Pulmonary artery endothelial cell (primary cell): ENCODE measurements around the gene ZMIZ1. TPM values are rescaled to one million over a fixed set of nuclear protein-coding genes. Genes with fewer than 3 reads are reported as not detected.

ENCODE experiments used
- DNase-seq: peaks from one replicate; pipeline ENCODE4 v3.0.0-alpha.2; 2011; ENCODE audit warnings: low read depth, low spot score
- total RNA-seq: library from RNA; depleted of rRNA; stranded (reverse); fragments of >200 nt; gene quantifications from 2 replicates; pipeline ENCODE4 v1.2.3, GENCODE V29; 2014

ZMIZ1 gene
- total RNA-seq, 1 donor from 2014 or later, result 9.3 TPM

DNA sequence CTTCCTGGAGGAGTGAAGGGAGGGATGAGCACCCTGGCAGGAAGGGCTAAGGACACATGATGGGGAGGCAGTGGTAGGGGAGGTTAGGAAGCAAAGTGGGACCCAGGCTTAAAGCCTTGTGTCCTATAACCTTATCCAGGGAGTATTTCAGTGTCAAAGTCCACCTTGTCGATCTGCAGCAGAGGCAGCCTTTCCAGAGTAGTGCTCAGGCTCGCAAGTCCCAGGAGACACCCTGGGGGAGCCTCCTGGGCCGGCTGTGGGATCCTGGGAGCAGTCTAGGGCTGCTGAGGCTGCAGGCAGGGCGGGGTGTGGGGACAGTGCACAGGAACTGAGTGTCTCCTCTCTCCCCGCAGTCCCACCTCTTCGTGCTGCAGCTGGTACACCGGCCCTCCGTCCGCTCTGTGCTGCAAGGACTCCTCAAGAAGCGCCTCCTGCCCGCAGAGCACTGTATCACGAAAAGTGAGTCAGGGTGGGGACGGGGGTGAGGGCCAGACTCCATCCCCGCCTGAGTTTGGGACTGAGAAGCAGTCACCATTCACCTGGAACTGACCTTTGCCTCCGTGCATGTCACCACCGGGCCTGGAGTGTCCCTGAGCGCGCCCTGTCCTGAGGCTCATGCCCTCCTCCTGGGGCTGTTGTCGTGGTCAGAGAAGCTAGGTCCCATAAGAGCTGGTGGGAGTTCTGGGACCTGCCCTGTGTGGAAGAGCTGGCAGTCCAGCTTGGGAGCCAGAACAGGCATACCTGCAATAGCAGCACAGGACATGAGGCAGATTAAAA, 233.2 kb downstream of the ZMIZ1 start:
- no peak for DNase-seq

DNA sequence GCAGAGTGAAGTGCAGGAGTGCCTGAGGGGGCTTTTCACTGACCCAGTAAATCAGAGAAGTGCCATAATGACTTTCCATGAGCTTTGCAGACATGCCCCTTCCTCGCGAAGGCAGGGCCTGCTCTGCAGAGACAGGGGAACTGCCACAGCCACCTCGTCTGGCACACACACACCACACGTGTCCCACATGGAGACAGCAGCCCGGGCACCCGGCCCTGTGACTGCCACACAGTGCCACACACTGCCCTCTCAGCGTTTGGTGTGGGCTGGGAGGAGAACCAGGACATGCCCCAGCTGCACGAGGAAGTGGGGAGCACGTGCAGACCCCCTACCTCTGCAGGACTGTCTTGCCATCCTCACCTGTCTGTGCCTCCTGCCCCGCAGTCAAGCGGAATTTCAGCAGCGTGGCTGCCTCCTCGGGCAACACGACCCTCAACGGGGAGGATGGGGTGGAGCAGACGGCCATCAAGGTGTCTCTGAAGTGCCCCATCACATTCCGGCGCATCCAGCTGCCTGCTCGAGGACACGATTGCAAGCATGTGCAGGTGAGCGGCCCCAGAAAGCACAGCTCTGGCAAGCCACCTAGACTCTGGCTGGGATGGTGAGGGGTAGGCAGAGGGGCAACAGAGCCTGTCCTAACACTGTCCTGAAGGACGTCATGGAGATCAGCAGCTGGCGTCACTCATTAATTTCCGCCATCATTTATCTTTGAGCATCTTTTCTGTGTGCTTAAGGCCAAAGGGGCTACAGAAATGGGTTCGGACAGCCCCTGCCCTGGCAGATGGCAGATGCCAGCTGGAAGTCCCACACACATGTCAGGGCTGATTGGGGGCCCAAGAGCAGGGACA, 235.1 kb downstream of the ZMIZ1 start:
- DNase-seq, result no peak

DNA sequence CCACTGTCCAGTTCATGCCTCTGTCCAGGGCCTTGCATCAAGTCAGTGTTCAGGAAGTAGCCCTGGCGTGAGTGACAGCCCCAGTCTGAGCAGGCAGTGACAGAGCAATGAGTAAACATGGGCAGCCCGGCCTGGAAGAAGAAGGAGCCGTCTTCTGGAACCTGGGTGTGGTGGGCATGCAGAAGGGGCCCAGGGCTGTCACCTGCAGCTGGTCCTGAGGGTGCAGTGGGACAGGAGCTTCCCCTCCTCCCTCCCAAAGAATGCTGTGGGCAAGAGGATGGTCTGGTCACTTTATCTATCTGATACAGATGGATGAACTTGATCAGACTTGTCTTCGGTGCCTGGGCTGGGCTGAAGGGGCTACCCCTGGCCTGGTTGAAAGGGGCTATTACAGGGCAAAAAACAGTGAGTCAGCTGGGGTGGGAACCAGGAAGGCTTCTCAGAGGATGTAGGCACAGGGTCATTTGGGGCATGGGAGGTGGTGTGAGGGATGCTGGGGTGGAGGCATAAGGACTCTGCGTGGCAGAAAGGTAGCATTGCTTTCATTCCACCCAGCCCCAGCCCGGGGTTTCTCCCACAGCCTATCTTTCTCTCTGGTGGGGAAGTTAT, 235.8 kb downstream of the ZMIZ1 start:
- DNase-seq, result no peak

DNA sequence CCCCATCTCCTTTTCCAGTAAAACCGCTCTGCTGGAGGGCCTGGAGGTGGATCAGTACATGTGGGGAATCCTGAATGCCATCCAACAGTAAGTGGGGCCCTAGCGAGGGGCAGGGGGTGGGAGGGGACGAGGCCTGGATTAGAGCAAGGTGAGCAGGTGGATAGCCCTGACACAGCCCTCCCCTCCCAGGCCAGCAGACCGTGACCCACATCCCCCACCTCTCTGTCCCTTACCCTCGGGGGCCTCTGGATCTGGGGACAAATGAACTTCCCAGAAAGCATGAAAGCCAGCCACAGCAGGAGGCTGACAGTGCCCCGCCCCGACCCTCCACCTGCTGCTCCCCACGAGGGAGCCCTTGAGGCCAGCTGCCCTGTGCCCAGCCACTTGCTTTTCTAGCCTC, 236.7 kb downstream of the ZMIZ1 start:
- no peak for DNase-seq

DNA sequence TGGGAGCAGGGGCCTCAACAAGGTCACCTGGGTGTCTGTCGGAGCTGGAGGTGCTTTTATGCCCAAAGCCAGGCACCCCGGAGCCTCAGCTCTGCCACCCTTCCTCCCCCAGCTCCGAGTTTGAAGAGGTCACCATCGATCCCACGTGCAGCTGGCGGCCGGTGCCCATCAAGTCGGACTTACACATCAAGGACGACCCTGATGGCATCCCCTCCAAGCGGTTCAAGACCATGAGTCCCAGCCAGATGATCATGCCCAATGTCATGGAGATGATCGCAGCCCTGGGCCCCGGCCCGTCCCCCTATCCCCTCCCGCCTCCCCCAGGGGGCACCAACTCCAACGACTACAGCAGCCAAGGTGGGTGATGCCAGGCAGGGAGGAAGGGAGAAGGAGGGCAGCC, 237.2 kb downstream of the ZMIZ1 start:
- no peak for DNase-seq

DNA sequence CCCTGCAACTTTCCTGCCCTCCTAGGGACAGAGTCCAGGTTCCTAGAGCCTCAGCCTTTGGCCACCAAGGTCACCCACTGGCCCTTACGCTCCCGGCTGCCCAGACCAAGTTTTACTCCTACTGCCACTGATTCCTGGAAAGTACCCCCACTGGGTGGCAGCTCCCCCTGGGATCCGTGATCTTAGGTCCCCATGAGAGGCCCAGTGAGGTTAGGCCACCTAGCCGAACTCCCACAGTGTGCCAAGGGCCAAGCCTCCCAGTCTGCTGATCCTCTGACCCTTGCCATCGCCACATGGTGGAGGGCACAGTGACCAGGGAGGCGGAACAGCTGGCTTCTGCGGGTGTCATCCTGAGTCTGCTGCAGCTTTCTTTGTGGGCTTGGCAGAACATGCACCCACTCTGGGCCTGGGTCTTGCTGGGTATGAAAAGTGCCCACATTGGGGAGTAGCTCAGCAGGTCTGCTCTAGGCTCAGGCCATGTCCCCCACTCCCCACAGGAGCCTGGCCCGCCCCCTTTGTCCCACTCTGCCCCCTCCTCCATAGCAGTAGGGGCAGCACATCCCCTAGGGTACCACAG, 238.0 kb downstream of the ZMIZ1 start:
- DNase-seq, result no peak

DNA sequence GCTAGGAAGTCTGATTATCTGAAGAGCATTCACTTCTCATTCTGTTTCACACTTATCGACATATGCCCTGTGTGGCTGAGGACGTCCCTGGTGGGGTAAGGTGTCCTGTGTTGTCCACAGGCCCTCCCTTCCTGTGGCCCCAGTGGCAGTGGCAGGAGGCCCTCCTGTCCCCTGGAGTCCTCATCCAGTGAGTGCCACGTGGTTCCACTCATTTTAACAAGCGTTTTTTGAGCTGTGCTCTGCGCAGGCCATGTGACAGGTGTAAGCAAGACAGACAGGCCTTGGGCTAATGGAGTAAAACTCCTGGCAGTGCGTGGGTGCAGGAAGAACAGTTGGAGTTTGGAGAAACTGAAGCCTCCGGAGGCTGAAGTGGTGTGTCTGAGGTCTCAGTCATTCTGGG, 239.2 kb downstream of the ZMIZ1 start:
- no peak for DNase-seq

DNA sequence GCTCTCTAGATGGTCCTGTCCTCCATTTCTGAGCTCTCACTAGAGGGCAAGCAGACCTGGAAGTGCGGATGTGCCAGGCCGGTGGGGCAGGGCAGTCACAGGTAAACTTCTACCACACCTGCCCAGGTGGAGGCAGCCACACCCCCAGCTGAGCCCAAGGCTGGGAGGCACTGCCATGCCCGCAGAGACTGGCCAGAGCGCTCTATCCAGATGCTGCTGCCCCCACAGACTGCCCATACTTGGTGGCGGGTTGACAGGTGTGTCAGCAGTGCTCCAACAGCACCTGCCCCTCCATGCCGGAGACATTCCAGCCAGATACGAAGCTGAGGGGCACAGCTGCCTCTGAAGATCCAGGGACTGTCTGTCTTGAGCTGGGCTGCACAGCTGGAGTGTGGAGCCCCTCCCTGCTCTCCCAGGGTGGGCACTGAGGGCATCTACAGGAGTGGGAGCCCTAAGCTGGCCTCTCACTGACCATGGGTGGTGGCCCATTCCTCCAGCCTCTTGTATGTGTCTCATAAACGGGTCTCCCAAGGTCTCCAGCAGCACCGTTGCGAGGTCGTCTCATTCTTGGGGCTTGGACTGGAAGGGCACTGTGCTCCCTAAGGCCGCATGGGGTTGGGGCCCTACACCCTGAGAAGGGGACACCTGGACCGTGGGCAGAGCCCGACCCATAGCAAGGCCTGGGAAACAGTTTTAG, 240.4 kb downstream of the ZMIZ1 start:
- DNase-seq, result no peak

DNA sequence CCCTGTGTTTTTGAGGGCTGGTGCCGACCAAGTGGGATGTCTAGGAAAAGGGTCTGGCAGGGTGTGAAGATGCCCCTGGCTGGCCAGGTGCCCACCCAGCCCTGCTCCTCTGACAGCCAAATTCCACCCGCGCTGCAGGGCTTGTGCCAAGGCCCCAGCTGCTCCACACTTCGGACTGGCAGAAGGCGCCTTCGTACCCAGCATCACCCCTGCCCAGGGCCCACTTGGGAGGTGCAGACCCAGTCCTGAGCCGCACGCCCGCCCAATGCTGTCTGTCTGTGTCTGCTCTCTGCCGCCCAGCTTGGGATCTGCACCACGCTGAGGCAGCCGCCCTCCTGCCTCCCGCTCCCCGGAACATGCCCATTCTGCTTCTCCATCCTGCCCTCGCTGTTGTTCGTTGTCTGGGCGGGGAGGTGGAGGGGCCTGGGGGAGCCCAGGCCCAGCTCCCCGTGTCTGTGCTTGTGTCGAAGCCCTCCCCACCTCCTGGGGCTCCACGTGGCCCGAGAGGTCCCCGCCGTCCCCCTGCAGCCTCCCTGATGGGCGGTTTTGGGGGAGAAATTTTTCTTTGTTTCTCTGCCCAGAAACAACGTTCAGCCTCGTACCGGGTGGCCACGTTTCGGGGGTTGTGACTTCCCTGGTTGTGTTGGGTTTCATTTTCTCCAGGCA, 241.6 kb downstream of the ZMIZ1 start:
- no peak for DNase-seq

DNA sequence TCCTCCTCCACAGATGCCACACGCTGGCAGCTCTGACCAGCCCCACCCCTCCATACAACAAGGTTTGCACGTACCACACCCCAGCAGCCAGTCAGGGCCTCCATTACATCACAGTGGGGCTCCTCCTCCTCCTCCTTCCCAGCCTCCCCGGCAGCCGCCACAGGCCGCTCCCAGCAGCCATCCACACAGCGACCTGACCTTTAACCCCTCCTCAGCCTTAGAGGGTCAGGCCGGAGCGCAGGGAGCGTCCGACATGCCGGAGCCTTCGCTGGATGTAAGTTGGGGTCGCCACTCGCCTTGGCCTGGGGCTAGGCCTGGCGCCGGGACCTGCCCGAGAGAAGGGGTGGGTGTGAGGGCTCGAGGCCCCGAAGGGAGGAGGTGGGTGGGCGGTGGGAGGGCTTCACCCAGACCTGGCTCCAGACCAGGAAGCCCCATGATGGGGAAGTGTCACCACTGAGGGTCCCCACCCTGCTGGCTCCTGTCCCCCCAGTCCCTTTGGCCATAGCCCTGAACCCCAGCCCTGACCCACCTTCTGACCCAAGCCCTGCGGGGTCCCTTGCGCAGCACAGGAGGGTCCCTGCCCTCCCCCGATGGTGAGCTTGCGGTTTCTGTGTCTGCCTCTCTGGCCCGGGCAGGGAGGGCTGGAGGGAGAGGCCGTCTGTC, 242.3 kb downstream of the ZMIZ1 start:
- no peak for DNase-seq

DNA sequence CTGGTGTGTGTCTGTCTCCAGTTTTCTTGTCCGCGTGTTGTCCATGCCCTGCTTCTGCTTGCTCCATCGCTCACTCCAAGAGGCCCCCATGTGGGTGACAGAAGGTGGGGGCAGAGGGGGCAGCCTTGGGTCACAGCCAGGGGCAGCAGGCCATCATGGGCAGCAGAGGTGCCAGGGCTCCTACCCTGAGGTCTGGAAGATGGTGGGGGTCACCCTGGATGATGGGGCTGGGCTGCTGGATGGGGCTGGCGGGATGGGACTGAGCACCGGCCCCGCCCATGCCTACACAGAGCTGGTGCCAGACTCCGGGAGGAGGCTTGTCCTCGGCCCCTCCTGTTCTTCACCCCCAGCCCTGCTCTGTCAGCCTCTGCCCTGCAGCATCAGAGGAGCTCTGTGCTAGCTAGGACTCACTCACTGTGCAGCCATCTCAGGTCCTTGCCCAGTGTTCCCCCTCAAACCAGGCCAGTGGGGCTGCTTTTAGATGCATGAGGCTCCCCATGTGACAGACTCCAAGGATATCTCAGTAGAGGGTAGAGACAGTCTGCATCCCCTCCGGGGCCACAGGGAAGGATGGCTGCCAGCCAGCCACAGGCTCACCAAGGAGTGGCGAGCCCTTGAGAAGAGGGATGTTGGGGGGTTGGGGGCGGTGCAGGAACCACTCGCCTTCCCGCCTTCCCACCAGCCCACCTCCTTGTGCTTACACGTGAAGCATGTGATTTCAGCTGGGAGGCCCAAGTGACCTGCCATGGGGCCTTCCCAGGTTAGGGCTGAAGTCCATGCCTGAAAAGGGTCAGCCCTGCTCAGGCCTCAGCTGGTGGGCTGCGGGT, 243.0 kb downstream of the ZMIZ1 start:
- no peak for DNase-seq

DNA sequence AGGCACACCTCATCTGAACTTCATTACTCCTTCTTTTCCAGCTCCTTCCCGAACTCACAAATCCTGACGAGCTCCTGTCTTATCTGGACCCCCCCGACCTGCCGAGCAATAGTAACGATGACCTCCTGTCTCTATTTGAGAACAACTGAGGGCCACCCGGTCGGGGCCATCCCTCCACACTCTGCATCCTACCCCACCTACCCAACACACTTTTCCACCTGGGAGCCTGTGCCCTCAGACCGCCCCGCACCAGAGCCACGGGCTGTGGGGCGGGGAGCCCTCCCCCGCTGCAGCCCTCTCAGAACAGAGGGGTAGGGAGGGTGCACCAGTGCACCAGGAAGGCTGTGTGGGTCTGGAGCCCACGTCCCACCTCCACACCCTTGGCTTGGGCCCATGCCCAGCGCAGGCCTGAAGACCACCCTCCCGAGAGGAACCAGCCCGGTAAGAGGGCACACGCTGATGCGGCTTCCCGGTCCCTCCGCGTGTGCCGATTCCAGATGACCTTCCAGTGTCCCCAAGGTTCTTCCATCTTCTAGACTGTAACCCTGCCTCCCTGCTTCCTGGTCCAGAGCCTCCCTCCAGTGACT, 243.9 kb downstream of the ZMIZ1 start:
- no peak for DNase-seq

DNA sequence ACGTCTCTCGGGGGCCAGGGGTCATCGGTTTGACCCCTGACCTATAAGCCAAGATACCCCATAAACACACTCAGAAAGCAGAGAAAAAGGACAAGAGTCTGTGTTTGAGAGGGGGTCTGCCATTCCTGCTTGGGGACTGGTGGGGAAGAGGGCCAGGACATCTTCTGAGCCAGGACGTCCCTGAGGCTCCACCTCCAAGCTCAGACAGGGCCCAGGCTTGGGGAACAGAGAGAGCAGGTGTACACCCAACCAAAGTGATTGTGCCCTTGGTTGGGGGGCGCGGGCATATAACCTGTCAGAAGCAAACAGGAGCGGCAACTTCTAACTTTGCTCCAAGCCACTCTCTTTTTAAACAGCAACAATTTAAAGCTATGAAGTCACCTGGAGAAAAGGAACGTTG, 244.6 kb downstream of the ZMIZ1 start:
- no peak for DNase-seq

DNA sequence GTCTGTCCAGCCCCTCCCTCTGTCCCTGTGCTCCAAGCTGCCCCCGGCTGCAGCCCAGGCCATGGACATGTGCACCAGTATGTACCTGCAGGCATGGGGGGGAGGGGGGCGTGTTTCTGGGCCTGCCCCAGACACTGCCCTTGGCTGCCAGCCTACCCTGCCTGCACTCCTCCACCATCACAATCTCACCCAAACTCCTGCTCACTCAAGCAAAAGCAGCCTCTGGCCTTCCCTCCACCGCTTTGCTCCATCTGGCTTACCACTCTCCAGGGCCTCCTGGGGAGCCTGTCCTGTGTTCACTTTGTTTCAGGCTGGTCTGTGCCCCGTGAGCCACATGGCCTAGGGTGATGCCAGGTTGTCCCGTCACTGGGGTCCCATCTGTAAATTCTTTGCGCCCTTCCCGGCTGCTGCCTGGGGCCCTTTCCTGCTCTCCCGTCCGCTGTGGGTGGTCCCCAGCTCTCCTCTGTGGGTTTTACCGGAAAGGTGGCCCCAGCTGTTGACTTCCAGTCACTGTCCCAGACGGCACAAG, 245.2 kb downstream of the ZMIZ1 start:
- no peak for DNase-seq

DNA sequence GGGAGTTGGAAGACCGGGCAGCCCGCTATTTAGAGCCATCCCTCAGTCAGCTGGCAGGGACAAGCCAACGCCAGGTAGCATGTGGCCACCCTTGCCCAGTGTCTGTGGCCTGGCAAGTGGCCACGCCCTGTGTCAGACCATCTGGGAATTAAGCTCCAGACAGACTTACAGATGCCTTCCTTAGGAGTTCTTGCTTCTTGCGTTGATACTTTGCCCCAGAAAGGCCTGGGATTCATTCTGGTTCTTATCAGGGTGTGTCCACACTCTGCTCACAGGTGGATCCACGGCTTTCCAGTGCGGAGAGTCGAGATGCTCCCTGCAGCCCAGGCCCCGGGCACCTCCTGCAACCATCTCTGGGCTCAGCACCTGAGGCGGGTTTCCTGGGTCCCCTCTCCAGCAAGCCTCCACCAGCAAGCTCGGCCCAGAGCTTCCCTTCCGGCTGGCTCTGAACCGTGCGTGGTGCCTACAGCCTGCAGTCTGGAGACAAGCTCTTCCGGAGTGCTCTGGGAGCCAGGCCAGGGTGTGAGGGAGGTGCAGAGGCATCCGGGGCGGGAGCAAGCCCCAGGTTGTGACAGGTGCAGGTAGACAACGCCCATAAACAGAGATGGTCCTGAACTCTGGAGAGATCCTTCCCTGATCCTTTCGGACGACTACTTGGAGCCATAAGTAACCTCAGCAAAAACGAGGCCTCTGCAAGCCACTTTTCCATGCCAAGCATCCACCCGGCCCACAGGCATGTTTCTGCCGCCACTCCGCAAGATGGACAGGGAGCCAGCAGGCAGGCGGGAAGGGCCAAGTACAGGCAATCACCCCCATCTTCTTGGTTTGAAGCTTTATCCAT, 246.2 kb downstream of the ZMIZ1 start:
- no peak for DNase-seq

DNA sequence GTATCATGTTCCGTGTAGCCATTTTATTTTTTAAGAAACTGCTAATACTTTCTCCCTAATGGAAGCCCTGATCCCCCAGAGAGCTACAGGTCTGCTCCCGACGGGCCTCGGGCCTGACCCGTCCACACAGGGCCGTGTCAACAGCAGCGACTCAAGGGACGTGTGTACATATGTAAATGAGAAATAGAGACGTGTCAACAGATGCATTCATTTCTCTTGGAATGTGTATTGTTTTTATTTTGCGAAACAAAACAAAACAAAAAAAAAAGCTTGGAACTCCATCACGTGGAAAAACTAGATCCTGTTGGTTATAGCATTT, 246.8 kb downstream of the ZMIZ1 start:
- DNase-seq, result no peak

DNA sequence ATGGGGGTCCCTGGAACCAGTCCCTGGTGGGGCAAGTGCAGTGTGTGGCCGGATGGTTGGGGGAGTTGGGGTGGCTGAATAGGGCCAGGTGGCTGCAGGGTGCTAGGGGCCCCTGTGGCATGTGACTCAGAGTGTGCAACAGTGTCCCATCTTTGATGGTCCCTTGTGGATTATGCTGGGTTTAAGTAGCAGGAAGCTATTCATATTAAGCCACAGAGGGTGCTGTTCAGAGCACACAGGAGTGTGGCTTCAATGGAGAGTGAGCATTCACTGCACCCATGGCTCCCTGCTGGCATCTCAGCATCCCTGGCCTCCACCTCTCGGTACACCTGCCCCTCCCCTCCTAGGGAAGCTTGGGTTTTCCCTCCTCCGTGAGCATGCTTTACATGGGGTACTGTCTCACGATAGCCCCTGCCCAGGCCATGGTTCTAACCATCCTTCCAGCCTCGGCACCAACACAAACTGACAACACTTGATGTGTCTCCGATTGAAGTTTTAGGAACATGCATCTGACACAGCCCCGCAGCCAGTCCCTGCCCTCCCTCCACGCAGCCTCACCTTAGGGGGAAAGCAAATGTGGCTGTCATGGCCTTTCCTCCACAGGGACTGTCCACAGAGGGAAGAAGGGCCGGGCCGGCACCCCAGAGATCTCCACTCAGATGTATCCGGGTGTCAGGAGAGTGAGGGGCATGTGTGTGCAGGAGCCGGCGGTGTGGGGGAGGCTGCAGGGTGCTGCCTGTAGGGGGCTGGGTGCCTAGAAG, 248.1 kb downstream of the ZMIZ1 start:
- DNase-seq, result no peak
